ENCODE results near the gene INVS.
A peak's percentile ranks its signal among the peaks of the same experiment; 100 is the strongest.
"Not testable (repeated sequence)": the region's sequence is repeated elsewhere in the genome, so short reads cannot be mapped to it uniquely, and the experiment has no call there.

The INVS gene

GRCh38 chr9:100084734-100085133 lies 14.3 kb upstream of the INVS start:
- DNase-seq: no peak

GRCh38 chr9:100086097-100086635 lies 12.9 kb upstream of the INVS start:
- no peak for DNase-seq

GRCh38 chr9:100087218-100087617 lies 11.8 kb upstream of the INVS start:
- no peak for DNase-seq

- DNase-seq: no peak
Measured at GRCh38 chr9:100088202-100088601, 10.8 kb upstream of the INVS start.

- no peak for DNase-seq
Measured at GRCh38 chr9:100090880-100091279, 8.2 kb upstream of the INVS start.

- no peak for DNase-seq
Measured at GRCh38 chr9:100091650-100092049, 7.4 kb upstream of the INVS start.

GRCh38 chr9:100092066-100092465 lies 7.0 kb upstream of the INVS start:
- DNase-seq: no peak

GRCh38 chr9:100094411-100094810 lies 4.6 kb upstream of the INVS start:
- not testable (repeated sequence) for DNase-seq

- DNase-seq: no peak
Measured at GRCh38 chr9:100096378-100096916, 2.6 kb upstream of the INVS start.

- DNase-seq: peak; percentile 32 to 85 (median 83)
Measured at GRCh38 chr9:100098046-100098886, 777 bp upstream of the INVS start.

- DNase-seq: peak in 1 of 3 experiments; percentile 26
Measured at GRCh38 chr9:100099722-100100042, 639 bp downstream of the INVS start.

GRCh38 chr9:100100146-100100667 lies 1.2 kb downstream of the INVS start:
- DNase-seq: peak in 2 of 3 experiments; percentile 24 to 56

GRCh38 chr9:100101608-100102007 lies 2.6 kb downstream of the INVS start:
- no peak for DNase-seq

GRCh38 chr9:100104314-100104713 lies 5.3 kb downstream of the INVS start:
- no peak for DNase-seq

GRCh38 chr9:100105861-100106260 lies 6.8 kb downstream of the INVS start:
- DNase-seq: no peak

GRCh38 chr9:100106616-100107015 lies 7.6 kb downstream of the INVS start:
- no peak for DNase-seq

- DNase-seq: peak in 2 of 3 experiments; percentile 14 to 80
Measured at GRCh38 chr9:100108559-100108958, 9.5 kb downstream of the INVS start.

- DNase-seq: no peak
Measured at GRCh38 chr9:100111235-100111634, 12.2 kb downstream of the INVS start.

GRCh38 chr9:100112677-100113336 lies 13.8 kb downstream of the INVS start:
- no peak for DNase-seq

- DNase-seq: no peak
Measured at GRCh38 chr9:100117316-100117715, 18.3 kb downstream of the INVS start.

- DNase-seq: no peak
Measured at GRCh38 chr9:100120286-100120685, 21.2 kb downstream of the INVS start.

- DNase-seq: no peak
Measured at GRCh38 chr9:100125236-100125635, 26.2 kb downstream of the INVS start.

GRCh38 chr9:100125910-100126309 lies 26.9 kb downstream of the INVS start:
- DNase-seq: no peak

- no peak for DNase-seq
Measured at GRCh38 chr9:100126423-100126822, 27.4 kb downstream of the INVS start.
